Heart left ventricle (tissue), 16 donors: ENCODE measurements around the gene NMT2. TPM values are rescaled to one million over a fixed set of nuclear protein-coding genes. Genes with fewer than 3 reads are reported as not detected.
"Not testable (repeated sequence)": the region's sequence is repeated elsewhere in the genome, so short reads cannot be mapped to it uniquely, and the experiment has no call there.

Source experiments
- ATAC-seq, 4 donors: fragments of 200-7000 bp; cut with Tn5 transposase; one replicate each; pipeline ENCODE4 v1.9.1; 2020 to 2022; ENCODE audit warnings: moderate library complexity in 4 of 4, mild to moderate bottlenecking in 3 of 4, moderate number of reproducible peaks in 1 of 4
- DNase-seq, 5 donors: peaks; one replicate each; pipeline ENCODE4 v3.0.0-alpha.2; 2020
- H3K27ac ChIP-seq, 12 donors: fragments of 200-600 bp; sonication (generic) in 4 of 12; one replicate each; pipeline versions ENCODE4 v1.5.0 to v1.8.0; 2016 to 2022; ENCODE audit warnings: mild to moderate bottlenecking in 2 of 12
- H3K27me3 ChIP-seq, 9 donors: fragments of 200-600 bp; sonication (generic) in 2 of 9; one replicate each; pipeline versions ENCODE4 v1.5.1 to v1.8.0; 2016 to 2022; ENCODE audit warnings: mild to moderate bottlenecking in 3 of 9
- H3K36me3 ChIP-seq, 9 donors: fragments of 200-600 bp; sonication (generic) in 2 of 9; one replicate each; pipeline versions ENCODE4 v1.5.0 to v1.8.0; 2018 to 2022; ENCODE audit warnings: mild to moderate bottlenecking in 2 of 9
- H3K4me1 ChIP-seq, 12 donors: fragments of 200-600 bp; sonication (generic) in 4 of 12; one replicate each; pipeline versions ENCODE4 v1.5.0 to v1.8.0; 2016 to 2022; ENCODE audit warnings: mild to moderate bottlenecking in 3 of 12
- H3K4me3 ChIP-seq, 12 donors: fragments of 200-600 bp; sonication (generic) in 4 of 12; one replicate each; pipeline versions ENCODE4 v1.5.0 to v1.8.0; 2017 to 2022; ENCODE audit warnings: mild to moderate bottlenecking in 9 of 12, moderate library complexity in 4 of 12
- H3K9me3 ChIP-seq, 12 donors: fragments of 200-600 bp; sonication (generic) in 4 of 12; one replicate each; pipeline versions ENCODE4 v1.5.0 to v1.8.0; 2016 to 2022; ENCODE audit warnings: mild to moderate bottlenecking in 1 of 12
- POLR2A ChIP-seq, 2 donors: fragments of 450-650 bp; IDR thresholded peaks; one replicate each; pipeline ENCODE4 v1.6.1; 2017; ENCODE audit warnings: antibody characterized with exemption in 2 of 2, mild to moderate bottlenecking in 2 of 2, moderate library complexity in 2 of 2
- WGBS, 4 donors: extraction: QIAGEN DNeasy Blood & Tissue Kit in 2 of 4; methylation state at CpG; one replicate each; pipeline versions ENCODE4 v1.1.5 to v1.1.7; 2013 to 2018; 5-methylcytosine and 5-hydroxymethylcytosine counted together
- intact Hi-C, 10 donors: fragments of 100-400 bp; cut with DNase I; formaldehyde crosslinking; loops; one replicate each; pipeline versions ENCODE4 v1.11.1 to v1.14.2; 2022
- polyA plus RNA-seq, 2 donors: library from polyadenylated mRNA; stranded (reverse); fragments of 200-250 nt; gene quantifications; one replicate each; pipeline ENCODE4 v1.2.3, GENCODE V29; 2013
- total RNA-seq, 9 donors: library from RNA; depleted of rRNA in 2 of 9; stranded (reverse); fragments of >200 nt in 2 of 9; fragmentation: NEBNext Ultra II Directional in 3 of 9; extraction: Animal tissue kit (Norgen Biotek cat#: 25700) in 3 of 9; gene quantifications; one replicate each; pipeline versions ENCODE4 v1.1.0 to v1.2.4, GENCODE V29; 2016 to 2023
- TF ChIP-seq, protein P1 (sequence below), 12 donors: fragments of 200-600 bp; sonication (generic) in 4 of 12; IDR thresholded peaks; one replicate each; pipeline versions ENCODE4 v1.5.0 to v1.8.0; 2018 to 2022; ENCODE audit warnings: antibody characterized with exemption in 12 of 12, mild to moderate bottlenecking in 5 of 12
- donor health status: ischemic (EF 13 %, LVEDD 7.1; RV severe dilation, severe dysfunction).
- donor health status: healthy with polysubstance abuse.
- donor health status: DM: no; HTN: yes; CAD: no.
- donor health status: DM: no; HTN: no; CAD: no.
- donor health status: ischemic (EF 25% LVEDD 6.9; RV normal size, moderate dysfunction).
- donor health status: ischemic (EF 25% LVEDD 5.7; RV mildly dilated, moderate dysfunction).
- donor health status: healthy.
- donor health status: DM: yes; HTN: yes; CAD: no.
- donor health status: ischemic (EF 35%, LVEDD 5.7; RV mildly dilated, moderate dysfunction).
- donor health status: nonischemic (EF 11% LVEDD 7.7; RV severe dilation, severe dysfunction).
- donor health status: DM: yes; HTN: yes; CAD: no.
- donor health status: PGD.
- donor health status: ischemic (EF 29% LVEDD 5.4; RV normal size, mild dysfunction).
- donor health status: nonischemic (EF 23%, LVEDD 6.1; RV moderate dilation, normal function).

NMT2 gene
- total and polyA plus RNA-seq, 11 donors = 6.7 to 19.0 (median 13.2) TPM

DNA sequence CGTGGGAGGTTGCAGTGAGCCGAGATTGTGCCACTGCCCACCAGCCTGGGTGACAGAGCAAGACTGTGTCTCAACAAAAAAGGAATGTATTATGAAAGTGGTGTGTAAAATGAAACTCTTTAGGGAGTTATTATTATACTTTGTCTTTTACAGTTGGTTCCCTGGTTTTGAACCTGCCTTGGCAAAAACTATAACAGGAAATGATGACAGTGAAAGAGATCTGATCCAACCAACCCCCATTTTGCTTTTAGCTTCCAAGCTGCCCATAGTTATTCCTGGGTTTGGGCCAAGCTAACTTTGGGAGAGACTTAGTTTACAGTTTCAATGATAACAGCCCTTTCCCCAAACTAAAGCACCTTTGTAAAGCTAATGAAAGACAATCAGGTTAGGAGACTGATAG lies 34.1 kb upstream of the NMT2 start:
- Histone ChIP-seq H3K27me3 (no peaks in the 10 kb centered on the region), H3K4me1 (peaks cover 0 to 35% (median 9%) of the 10 kb centered on the region in 12 donors), H3K36me3 (no peaks in the 10 kb centered on the region), H3K4me3 (no peak overlapping the region), H3K27ac (no peak overlapping the region), H3K9me3 (no peaks in the 10 kb centered on the region)
- DNase-seq (no peak), ATAC-seq (no peak)
- 93 to 97% (median 96%) methylated on average over 2 of the region's 2 CpGs for WGBS, 4 donors
- intact Hi-C loops = loop anchor here in 1 of 10 donors (5.0 kb wide), 1 partner anchor 35 kb away; the partner anchor contains the start of gene NMT2
- TF ChIP-seq, protein P1, sequence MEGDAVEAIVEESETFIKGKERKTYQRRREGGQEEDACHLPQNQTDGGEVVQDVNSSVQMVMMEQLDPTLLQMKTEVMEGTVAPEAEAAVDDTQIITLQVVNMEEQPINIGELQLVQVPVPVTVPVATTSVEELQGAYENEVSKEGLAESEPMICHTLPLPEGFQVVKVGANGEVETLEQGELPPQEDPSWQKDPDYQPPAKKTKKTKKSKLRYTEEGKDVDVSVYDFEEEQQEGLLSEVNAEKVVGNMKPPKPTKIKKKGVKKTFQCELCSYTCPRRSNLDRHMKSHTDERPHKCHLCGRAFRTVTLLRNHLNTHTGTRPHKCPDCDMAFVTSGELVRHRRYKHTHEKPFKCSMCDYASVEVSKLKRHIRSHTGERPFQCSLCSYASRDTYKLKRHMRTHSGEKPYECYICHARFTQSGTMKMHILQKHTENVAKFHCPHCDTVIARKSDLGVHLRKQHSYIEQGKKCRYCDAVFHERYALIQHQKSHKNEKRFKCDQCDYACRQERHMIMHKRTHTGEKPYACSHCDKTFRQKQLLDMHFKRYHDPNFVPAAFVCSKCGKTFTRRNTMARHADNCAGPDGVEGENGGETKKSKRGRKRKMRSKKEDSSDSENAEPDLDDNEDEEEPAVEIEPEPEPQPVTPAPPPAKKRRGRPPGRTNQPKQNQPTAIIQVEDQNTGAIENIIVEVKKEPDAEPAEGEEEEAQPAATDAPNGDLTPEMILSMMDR (IDR thresholded peaks at IDR 0.05) = no peak
- TF ChIP-seq POLR2A (IDR thresholded peaks at IDR 0.05) = no peak

- WGBS, 4 donors = 96 to 98% (median 97%) methylated on average over 8 of the region's 8 CpGs
- not testable (repeated sequence) for H3K27me3 ChIP-seq, DNase-seq, ATAC-seq, H3K4me3 ChIP-seq, H3K27ac ChIP-seq, H3K36me3 ChIP-seq, H3K9me3 ChIP-seq
- peaks cover 0 to 39% (median 9%) of the 10 kb centered on the region in 12 donors for H3K4me1 ChIP-seq
- intact Hi-C loops = loop anchor here in 1 of 10 donors (5.0 kb wide), 1 partner anchor 35 kb away; the partner anchor contains the start of gene NMT2
Measured at GRCh38 chr10:15202301-15202621, 33.8 kb upstream of the NMT2 start.

DNA sequence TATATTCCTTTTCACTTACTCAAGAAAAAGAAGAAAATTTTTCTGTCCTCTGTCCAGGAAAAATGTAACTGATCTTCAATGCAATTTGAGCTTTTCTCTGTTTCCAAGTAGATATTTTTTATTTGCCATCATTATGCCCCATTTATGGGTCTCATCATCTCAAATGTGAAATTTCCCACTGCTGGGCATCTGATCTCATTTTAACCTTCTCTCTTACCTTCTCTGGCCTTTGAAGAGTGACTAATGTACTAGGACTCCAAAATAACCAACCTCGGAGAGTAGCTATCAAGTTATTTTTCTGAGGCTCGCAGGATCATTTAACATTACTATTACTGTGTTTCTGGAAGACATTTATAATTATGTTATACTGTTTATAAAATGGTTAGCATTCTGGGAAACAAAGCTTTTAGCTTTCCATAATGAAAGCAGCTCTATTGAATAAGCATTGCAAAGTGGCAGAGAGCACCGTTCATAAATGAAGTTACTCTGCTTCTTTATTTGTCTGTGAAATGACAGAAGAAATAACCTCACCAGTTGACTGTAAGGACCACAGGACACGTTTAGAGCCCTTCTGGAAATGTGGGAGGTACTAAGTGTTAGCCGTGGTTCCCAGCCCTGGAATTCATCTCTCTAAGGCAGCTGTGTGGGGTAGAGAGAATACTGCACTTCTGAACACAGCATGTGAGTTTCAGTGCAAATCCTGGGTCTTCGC lies 33.3 kb upstream of the NMT2 start:
- TF ChIP-seq, protein P1 (IDR thresholded peaks at IDR 0.05) = no peak
- no peak for TF ChIP-seq POLR2A (IDR thresholded peaks at IDR 0.05)
- Histone ChIP-seq H3K4me3 (no peak overlapping the region), H3K36me3 (no peaks in the 10 kb centered on the region), H3K27me3 (no peaks in the 10 kb centered on the region), H3K27ac (peak overlapping the region in 4 of 12 donors; percentile 8 to 57 (median 32)), H3K4me1 (peaks cover 0 to 43% (median 11%) of the 10 kb centered on the region in 12 donors), H3K9me3 (no peaks in the 10 kb centered on the region)
- DNase-seq = no peak
- no peak for ATAC-seq
- intact Hi-C loops = loop anchor here in 1 of 10 donors (5.0 kb wide), 1 partner anchor 34 kb away; the partner anchor contains the start of gene NMT2
- 73 to 79% (median 75%) methylated on average over 6 of the region's 6 CpGs for WGBS, 4 donors

DNA sequence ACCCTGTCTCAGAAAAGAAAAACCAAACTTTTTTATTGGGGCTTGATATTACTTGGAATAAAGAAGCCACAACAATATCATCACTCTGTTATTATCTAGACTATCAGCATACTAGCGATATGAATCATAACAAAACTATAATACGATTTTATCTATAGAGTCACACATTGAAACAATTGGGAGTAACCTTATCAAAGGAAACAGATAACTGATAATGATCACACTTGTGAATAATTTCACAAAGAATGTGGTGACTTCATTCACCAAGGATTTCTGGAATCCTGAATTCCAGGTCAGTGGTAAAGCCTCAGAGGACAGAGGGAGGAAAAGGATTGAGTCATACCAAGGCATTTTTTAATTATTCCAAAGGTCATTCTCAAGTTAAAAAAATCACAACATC lies 32.1 kb upstream of the NMT2 start:
- no peaks in the 10 kb centered on the region for H3K36me3 ChIP-seq
- no peaks in the 10 kb centered on the region for H3K9me3 ChIP-seq
- ATAC-seq (peak; percentile 25 to 75 (median 56)), DNase-seq (no peak)
- H3K27ac ChIP-seq = peak overlapping the region in 4 of 12 donors; percentile 4 to 57 (median 17)
- H3K27me3 ChIP-seq = no peaks in the 10 kb centered on the region
- intact Hi-C loops = loop anchor here in 1 of 10 donors (5.0 kb wide), 1 partner anchor 33 kb away; the partner anchor contains the start of gene NMT2
- peaks cover 0 to 51% (median 11%) of the 10 kb centered on the region in 12 donors for H3K4me1 ChIP-seq
- TF ChIP-seq, protein P1 (IDR thresholded peaks at IDR 0.05) = no peak
- TF ChIP-seq POLR2A (IDR thresholded peaks at IDR 0.05) = no peak
- 34 to 61% (median 45%) methylated on average over 2 of the region's 2 CpGs for WGBS, 4 donors
- no peak overlapping the region for H3K4me3 ChIP-seq
